Measurements from ENCODE around the gene CCSER1.

- no peak for TF ChIP-seq CTCF (IDR thresholded peaks at IDR 0.05; ENCODE audit: poor library complexity, severe bottlenecking)
- TF ChIP-seq TAF1 (IDR thresholded peaks at IDR 0.05; ENCODE audit: low read depth): no peak
- TF ChIP-seq REST (IDR thresholded peaks at IDR 0.05; ENCODE audit: borderline replicate concordance): no peak
- no peak for TF ChIP-seq SMC3 (conservative IDR thresholded peaks at IDR 0.05; ENCODE audit: poor library complexity)
- no peak for TF ChIP-seq RAD21 (conservative IDR thresholded peaks at IDR 0.05)
Measured at GRCh38 chr4:90130076-90130475, 2.9 kb downstream of the CCSER1 start.

Measured in neural cell (in vitro differentiated cells).